Stimulated activated CD4-positive, alpha-beta T cell treated with anti-CD3 and anti-CD28 coated beads, Interleukin-1b, Interleukin-23, amount 100 ng/mL, for 24 hours (primary cell): ENCODE data around the gene CTCF.

Experiments
- DNase-seq, 4 experiments: peaks; one replicate each; pipeline ENCODE4 v3.0.0-alpha.2; 2020; ENCODE audit warnings: low read depth in 4 of 4, low spot score in 1 of 4

The CTCF gene

DNA sequence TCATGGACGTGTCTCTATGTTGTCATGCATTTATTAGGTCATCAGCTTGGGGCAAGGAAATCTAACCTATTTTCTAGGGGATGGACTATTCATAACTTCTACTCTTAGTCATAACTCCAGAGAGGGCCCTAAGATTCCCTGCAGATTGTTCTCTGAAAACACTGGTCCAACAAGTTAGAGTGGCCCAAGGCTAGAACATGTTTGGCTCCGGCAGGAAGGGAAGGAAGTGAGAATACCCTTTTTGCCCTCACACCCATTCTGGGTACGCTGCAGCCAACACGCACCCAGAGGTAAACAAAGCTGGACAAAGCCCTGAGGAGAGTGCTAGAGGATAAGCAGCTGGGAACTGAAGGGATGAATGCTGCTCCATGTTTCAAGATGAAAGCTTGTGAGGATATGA is 114.2 kb downstream of the CTCF start:
- no peak for DNase-seq

DNA sequence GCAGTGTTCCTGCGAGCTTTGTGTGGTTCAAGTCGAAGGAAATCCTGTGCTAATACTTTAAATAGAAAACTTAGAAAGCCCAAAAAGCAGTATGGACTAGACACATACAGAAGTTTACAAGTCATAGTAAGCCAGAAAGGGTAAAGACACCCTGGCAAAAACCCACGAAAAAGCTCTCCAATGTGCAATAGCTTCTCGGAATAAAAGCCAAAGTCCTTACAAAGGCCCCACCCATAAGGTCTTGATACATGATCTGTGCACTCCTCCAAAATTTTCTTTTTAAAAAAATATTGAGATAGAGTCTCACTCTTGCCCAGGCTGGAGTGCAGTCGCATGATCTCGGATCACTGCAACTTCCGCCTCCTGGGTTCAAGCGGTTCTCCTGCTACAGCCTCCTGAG is 114.6 kb downstream of the CTCF start:
- DNase-seq = no peak

GRCh38 chr16:67677712-67678111 is 115.4 kb downstream of the CTCF start:
- DNase-seq = no peak

GRCh38 chr16:67678354-67679023 is 116.2 kb downstream of the CTCF start:
- no peak for DNase-seq

GRCh38 chr16:67679935-67680897 is 117.9 kb downstream of the CTCF start:
- no peak for DNase-seq

DNA sequence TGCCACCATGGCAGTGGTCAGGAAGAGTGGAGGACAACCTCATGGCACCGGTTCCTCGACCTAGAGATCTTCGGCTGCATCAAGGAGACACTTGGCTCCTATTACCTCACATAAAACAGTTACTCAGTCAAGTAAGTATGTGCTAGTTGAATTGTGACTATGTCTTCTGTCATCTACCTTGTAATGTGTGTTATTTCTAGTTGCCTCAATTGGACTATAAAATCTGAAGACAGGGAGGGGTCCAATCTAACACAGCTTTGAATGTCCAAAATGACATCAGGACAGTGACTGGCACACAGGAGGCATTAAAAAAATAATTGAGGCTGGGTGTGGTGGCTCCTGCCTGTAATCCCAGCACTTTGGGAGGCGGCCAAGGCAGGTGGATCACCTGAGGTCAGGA is 121.4 kb downstream of the CTCF start:
- DNase-seq = no peak

DNA sequence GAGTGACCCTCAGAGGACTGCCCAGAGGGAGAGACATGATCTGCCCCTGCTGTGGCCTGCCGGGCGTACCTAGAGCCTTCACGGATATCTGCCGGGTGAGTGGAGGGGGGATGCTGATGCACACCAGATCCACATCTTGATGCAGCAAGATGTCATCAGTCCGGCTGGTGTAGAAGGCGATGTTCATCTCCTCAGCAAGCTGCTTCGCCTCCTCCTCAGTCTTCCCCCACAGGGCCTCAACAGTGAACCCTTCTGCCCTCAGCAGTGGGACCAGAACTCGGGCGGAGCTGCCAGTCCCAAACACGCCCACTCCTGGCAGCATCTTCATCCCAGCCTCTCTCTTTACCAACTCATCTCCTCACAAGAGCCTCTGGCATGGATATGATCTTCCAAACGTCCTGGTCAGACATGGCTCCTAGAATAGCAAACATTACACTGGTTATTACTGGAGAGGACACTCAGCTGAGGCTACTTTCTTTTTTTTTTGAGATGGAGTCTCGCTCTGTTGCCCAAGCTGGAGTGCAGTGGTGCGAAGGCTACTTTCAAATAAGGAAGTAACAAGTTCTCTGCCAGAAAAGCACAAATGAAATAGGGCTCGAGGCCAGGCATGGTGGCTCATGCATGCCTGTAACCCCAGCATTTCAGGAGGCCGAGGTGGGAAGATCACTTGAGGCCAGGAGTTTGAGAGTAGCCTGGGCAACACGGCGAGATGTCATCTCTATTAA is 123.2 kb downstream of the CTCF start:
- DNase-seq = no peak
